ENCODE results near the gene BACH2.

DNA sequence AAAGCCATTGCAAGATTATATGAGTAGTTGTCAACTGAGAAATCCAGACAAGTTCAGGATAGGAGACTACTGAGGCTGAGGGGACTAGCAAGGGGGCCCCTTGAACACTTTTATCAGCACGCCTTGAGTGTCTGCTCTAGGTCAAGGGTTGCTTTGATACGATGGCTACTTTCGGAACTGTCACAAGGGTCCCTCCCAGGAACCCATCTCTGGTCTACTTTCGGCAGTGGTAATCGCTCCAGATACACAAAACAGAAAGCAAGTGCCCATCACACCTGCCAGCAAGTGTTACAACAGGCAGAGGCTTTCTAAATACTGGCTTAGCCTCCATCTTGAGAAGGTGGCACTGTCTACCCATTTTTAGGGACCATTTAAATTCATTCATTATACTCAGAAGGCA, 341.3 kb downstream of the BACH2 start:
- TF ChIP-seq, protein P1, sequence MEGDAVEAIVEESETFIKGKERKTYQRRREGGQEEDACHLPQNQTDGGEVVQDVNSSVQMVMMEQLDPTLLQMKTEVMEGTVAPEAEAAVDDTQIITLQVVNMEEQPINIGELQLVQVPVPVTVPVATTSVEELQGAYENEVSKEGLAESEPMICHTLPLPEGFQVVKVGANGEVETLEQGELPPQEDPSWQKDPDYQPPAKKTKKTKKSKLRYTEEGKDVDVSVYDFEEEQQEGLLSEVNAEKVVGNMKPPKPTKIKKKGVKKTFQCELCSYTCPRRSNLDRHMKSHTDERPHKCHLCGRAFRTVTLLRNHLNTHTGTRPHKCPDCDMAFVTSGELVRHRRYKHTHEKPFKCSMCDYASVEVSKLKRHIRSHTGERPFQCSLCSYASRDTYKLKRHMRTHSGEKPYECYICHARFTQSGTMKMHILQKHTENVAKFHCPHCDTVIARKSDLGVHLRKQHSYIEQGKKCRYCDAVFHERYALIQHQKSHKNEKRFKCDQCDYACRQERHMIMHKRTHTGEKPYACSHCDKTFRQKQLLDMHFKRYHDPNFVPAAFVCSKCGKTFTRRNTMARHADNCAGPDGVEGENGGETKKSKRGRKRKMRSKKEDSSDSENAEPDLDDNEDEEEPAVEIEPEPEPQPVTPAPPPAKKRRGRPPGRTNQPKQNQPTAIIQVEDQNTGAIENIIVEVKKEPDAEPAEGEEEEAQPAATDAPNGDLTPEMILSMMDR (IDR thresholded peaks at IDR 0.05 in 4 of 5, conservative IDR thresholded peaks at IDR 0.05 in 1 of 5), result no peak
- TF ChIP-seq POLR2A (IDR thresholded peaks at IDR 0.05), result no peak
